Measurements from ENCODE around the gene TMEM163. TPM values are rescaled to one million over a fixed set of nuclear protein-coding genes. Genes with fewer than 3 reads are reported as not detected.

The TMEM163 gene
- total and polyA plus RNA-seq, 2 of the 13 experiments (the other 11 are each of a cell fraction or from before 2014, with no cell fraction given) = 0.05 TPM; not detected in 1

DNA sequence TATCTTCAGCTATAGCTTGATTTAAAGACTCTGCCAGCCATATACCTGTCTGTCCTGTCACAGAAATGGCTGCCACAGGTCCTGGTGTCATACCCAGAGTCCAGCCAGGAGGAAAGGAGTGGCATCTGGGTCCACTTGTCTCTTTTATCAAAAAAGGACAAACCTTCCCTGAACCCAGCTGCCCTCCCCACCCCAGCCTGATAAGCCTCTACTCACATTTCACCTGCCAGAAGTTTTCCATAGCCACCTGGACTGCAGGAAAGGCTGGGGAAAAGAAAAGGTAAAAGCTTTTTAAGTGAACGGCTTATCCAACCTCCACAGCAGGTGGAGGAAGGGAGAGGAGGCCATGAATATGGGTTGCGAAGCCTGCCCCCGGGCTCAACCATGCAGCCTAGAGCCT lies 32.8 kb downstream of the TMEM163 start:
- Histone ChIP-seq H3K9me3 (ENCODE audit: low read length) (no peaks in the 10 kb centered on the region), H3K27me3 (ENCODE audit: control insufficient read depth in 1 of 2, insufficient read depth in 2 of 2, low read length in 2 of 2) (peaks cover 1 to 5% of the 10 kb centered on the region in 2 experiments; a peak in 3 of 5 replicates), H2AFZ (ENCODE audit: low read length) (no peak overlapping the region), H4K20me1 (ENCODE audit: insufficient read depth, low read length) (no peaks in the 10 kb centered on the region), H3K9ac (ENCODE audit: insufficient read depth, low read depth, low read length) (no peak overlapping the region), H3K4me3 (replicated peaks in 1 of 3; ENCODE audit: insufficient read depth in 1 of 3, low read depth in 2 of 3, low read length in 3 of 3) (no peak overlapping the region), H3K4me1 (ENCODE audit: insufficient read depth, low read length) (peaks cover 7% of the 10 kb centered on the region), H3K36me3 (replicated peaks in 1 of 2; ENCODE audit: control insufficient read depth in 1 of 2, insufficient read depth in 2 of 2, low read length in 2 of 2) (no peaks in the 10 kb centered on the region), H3K4me2 (ENCODE audit: low read depth, low read length) (no peak overlapping the region), H3K27ac (ENCODE audit: extremely low read length, insufficient read depth, low read length) (no peak overlapping the region), H3K79me2 (ENCODE audit: insufficient read depth, low read length) (no peaks in the 10 kb centered on the region)
- intact Hi-C loops (cut with micrococcal nuclease; ENCODE audit: unreplicated experiment) = no loop called here
- DNase-seq (ENCODE audit: low spot score) (no peak), FAIRE-seq (no peak), ATAC-seq (no peak)
- BruUV-seq (replicated peaks) = no TSS peak
- 49% methylated on average over 3 of the region's 3 CpGs for WGBS (ENCODE audit: low lambda C conversion rate)
- in situ Hi-C loops (cut with HindIII; ENCODE audit: extremely low pct_ligation_motif_present, low pct_unique_long_range_greater_than_20kb) = no loop called here
- TF ChIP-seq KLF13 (CRISPR knock-in tag; IDR thresholded peaks at IDR 0.05) (no peak), ZBTB20 (CRISPR knock-in tag; IDR thresholded peaks at IDR 0.05; ENCODE audit: borderline replicate concordance, low read depth) (no peak), MEF2D (CRISPR knock-in tag; IDR thresholded peaks at IDR 0.05) (no peak), ZNF747 (CRISPR knock-in tag; IDR thresholded peaks at IDR 0.05; ENCODE audit: borderline replicate concordance) (no peak)
- TF ChIP-seq, protein P1, sequence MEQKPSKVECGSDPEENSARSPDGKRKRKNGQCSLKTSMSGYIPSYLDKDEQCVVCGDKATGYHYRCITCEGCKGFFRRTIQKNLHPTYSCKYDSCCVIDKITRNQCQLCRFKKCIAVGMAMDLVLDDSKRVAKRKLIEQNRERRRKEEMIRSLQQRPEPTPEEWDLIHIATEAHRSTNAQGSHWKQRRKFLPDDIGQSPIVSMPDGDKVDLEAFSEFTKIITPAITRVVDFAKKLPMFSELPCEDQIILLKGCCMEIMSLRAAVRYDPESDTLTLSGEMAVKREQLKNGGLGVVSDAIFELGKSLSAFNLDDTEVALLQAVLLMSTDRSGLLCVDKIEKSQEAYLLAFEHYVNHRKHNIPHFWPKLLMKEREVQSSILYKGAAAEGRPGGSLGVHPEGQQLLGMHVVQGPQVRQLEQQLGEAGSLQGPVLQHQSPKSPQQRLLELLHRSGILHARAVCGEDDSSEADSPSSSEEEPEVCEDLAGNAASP (CRISPR knock-in tag; IDR thresholded peaks at IDR 0.05; ENCODE audit: borderline replicate concordance) = no peak
- TF ChIP-seq, protein P2, sequence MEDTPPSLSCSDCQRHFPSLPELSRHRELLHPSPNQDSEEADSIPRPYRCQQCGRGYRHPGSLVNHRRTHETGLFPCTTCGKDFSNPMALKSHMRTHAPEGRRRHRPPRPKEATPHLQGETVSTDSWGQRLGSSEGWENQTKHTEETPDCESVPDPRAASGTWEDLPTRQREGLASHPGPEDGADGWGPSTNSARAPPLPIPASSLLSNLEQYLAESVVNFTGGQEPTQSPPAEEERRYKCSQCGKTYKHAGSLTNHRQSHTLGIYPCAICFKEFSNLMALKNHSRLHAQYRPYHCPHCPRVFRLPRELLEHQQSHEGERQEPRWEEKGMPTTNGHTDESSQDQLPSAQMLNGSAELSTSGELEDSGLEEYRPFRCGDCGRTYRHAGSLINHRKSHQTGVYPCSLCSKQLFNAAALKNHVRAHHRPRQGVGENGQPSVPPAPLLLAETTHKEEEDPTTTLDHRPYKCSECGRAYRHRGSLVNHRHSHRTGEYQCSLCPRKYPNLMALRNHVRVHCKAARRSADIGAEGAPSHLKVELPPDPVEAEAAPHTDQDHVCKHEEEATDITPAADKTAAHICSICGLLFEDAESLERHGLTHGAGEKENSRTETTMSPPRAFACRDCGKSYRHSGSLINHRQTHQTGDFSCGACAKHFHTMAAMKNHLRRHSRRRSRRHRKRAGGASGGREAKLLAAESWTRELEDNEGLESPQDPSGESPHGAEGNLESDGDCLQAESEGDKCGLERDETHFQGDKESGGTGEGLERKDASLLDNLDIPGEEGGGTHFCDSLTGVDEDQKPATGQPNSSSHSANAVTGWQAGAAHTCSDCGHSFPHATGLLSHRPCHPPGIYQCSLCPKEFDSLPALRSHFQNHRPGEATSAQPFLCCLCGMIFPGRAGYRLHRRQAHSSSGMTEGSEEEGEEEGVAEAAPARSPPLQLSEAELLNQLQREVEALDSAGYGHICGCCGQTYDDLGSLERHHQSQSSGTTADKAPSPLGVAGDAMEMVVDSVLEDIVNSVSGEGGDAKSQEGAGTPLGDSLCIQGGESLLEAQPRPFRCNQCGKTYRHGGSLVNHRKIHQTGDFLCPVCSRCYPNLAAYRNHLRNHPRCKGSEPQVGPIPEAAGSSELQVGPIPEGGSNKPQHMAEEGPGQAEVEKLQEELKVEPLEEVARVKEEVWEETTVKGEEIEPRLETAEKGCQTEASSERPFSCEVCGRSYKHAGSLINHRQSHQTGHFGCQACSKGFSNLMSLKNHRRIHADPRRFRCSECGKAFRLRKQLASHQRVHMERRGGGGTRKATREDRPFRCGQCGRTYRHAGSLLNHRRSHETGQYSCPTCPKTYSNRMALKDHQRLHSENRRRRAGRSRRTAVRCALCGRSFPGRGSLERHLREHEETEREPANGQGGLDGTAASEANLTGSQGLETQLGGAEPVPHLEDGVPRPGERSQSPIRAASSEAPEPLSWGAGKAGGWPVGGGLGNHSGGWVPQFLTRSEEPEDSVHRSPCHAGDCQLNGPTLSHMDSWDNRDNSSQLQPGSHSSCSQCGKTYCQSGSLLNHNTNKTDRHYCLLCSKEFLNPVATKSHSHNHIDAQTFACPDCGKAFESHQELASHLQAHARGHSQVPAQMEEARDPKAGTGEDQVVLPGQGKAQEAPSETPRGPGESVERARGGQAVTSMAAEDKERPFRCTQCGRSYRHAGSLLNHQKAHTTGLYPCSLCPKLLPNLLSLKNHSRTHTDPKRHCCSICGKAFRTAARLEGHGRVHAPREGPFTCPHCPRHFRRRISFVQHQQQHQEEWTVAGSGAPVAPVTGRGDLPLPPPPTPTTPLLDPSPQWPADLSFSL (CRISPR knock-in tag; IDR thresholded peaks at IDR 0.05) = no peak
- ChIA-PET CTCF (ENCODE audit: low intra/inter-chr PET ratio, low total read pairs) (no interaction called here), POLR2A (no interaction called here)

All from HepG2 (cell line).